H1 (cell line): Measurements from ENCODE around the gene ABCG1. TPM values are rescaled to one million over a fixed set of nuclear protein-coding genes. Genes with fewer than 3 reads are reported as not detected.

ENCODE experiments used
- CTCF ChIA-PET: fragments of 300-600 bp; sonication (Branson Sonifier 250); formaldehyde crosslinking; loops from one replicate; lab custom pipeline; 2021; ENCODE audit not compliant: partially characterized antibody; lab: Charles Lee
- POLR2A ChIA-PET: fragments of 300-600 bp; sonication (Branson Sonifier 250); formaldehyde crosslinking; loops from one replicate; lab custom pipeline; 2021; ENCODE audit warnings: inconsistent platforms; ENCODE audit not compliant: partially characterized antibody; lab: Charles Lee
- DNase-seq, 2 experiments: peaks; one replicate each; pipeline versions ENCODE4 v3.0.0 to v3.0.0-alpha.2; 2010 to 2022; ENCODE audit warnings: low spot score in 2 of 2, low read depth in 1 of 2, mixed read lengths in 1 of 2
- FAIRE-seq: peaks from 2 replicates; lab custom pipeline; 2011; peaks lifted over from hg19 to GRCh38; lab: Jason Lieb, UNC
- H2AFZ ChIP-seq: 2 replicates; pipeline ENCODE4 v1.8.1; 2012; ENCODE audit warnings: low read length, inconsistent platforms
- H2AK5ac ChIP-seq: 2 replicates; pipeline ENCODE4 v1.6.1; 2013; ENCODE audit warnings: low read depth, low read length
- H2BK120ac ChIP-seq: replicated peaks from 2 replicates; pipeline ENCODE3; 2013; ENCODE audit warnings: low read depth, low read length, inconsistent platforms
- H2BK12ac ChIP-seq: 2 replicates; pipeline ENCODE4 v1.6.1; 2013; ENCODE audit warnings: low read depth, low read length
- H2BK15ac ChIP-seq: 2 replicates; pipeline ENCODE4 v1.6.1; 2013; ENCODE audit warnings: low read length
- H2BK20ac ChIP-seq: 2 replicates; pipeline ENCODE4 v1.6.1; 2013; ENCODE audit warnings: low read length
- H2BK5ac ChIP-seq: 2 replicates; pipeline ENCODE4 v1.6.1; 2013; ENCODE audit warnings: low read depth, low read length
- H3K14ac ChIP-seq: 2 replicates; pipeline ENCODE4 v1.6.1; 2013; ENCODE audit warnings: inconsistent platforms; ENCODE audit not compliant: insufficient read length
- H3K18ac ChIP-seq: 2 replicates; pipeline ENCODE4 v1.6.1; 2013; ENCODE audit warnings: low read length; ENCODE audit errors: extremely low read depth
- H3K23ac ChIP-seq: 2 replicates; pipeline ENCODE4 v1.6.1; 2013; ENCODE audit warnings: inconsistent platforms; ENCODE audit not compliant: insufficient read length
- H3K23me2 ChIP-seq: 2 replicates; pipeline ENCODE4 v1.6.1; 2013; ENCODE audit warnings: low read depth, low read length
- H3K27ac ChIP-seq: 2 replicates; pipeline ENCODE4 v1.6.1; 2011; ENCODE audit warnings: low read depth, low read length, inconsistent platforms
- H3K27me3 ChIP-seq, 4 experiments: replicated peaks in 1 of 4; 1 replicate in 1 of 4; 2 replicates in 3 of 4; pipeline versions ENCODE4 v1.6.1 to v1.8.1; 2011 to 2013; ENCODE audit warnings: low read length in 3 of 4, mild to moderate bottlenecking in 3 of 4, inconsistent platforms in 2 of 4, mixed read lengths in 2 of 4, moderate library complexity in 1 of 4; ENCODE audit not compliant: control insufficient read depth in 3 of 4, insufficient read depth in 3 of 4; ENCODE audit errors: extremely low read depth in 1 of 4
- H3K36me3 ChIP-seq, 4 experiments: 2 replicates each; pipeline versions ENCODE4 v1.6.1 to v1.8.1; 2011 to 2013; ENCODE audit warnings: mild to moderate bottlenecking in 4 of 4, low read length in 3 of 4, moderate library complexity in 2 of 4, control low read depth in 1 of 4, inconsistent platforms in 1 of 4; ENCODE audit not compliant: insufficient read depth in 4 of 4, control insufficient read depth in 2 of 4
- H3K4ac ChIP-seq: replicated peaks from 2 replicates; pipeline ENCODE3; 2013; ENCODE audit warnings: low read length, low read depth, mixed read lengths, inconsistent platforms; ENCODE audit not compliant: insufficient read length
- H3K4me1 ChIP-seq, 4 experiments: replicated peaks in 1 of 4; 1 replicate in 1 of 4; 2 replicates in 3 of 4; pipeline versions ENCODE4 v1.6.1 to v1.8.1; 2011 to 2013; ENCODE audit warnings: low read length in 3 of 4, inconsistent platforms in 2 of 4, mixed read lengths in 1 of 4; ENCODE audit not compliant: insufficient read depth in 4 of 4, control insufficient read depth in 3 of 4
- H3K4me2 ChIP-seq, 2 experiments: 2 replicates each; pipeline versions ENCODE4 v1.6.1 to v1.8.1; 2011 to 2013; ENCODE audit warnings: low read depth in 2 of 2, low read length in 2 of 2, control low read depth in 1 of 2, inconsistent platforms in 1 of 2, mild to moderate bottlenecking in 1 of 2; ENCODE audit not compliant: insufficient read depth in 1 of 2
- H3K4me3 ChIP-seq, 4 experiments: fragments of 200-600, 300-600 bp in 1 of 4; sonication (generic), shearing (Covaris generic), sonication (Bioruptor Twin) in 1 of 4; 2 replicates each; pipeline versions ENCODE4 v1.5.1 to v1.8.1; 2011 to 2016; ENCODE audit warnings: low read length in 4 of 4, low read depth in 3 of 4, control low read depth in 2 of 4, inconsistent platforms in 2 of 4, mild to moderate bottlenecking in 2 of 4, mixed read lengths in 1 of 4, moderate library complexity in 1 of 4; ENCODE audit not compliant: insufficient read depth in 2 of 4; ENCODE audit errors: extremely low read depth in 1 of 4
- H3K56ac ChIP-seq: replicated peaks from 2 replicates; pipeline ENCODE3; 2013; ENCODE audit warnings: low read depth, mild to moderate bottlenecking, mixed read lengths, low read length, inconsistent platforms; ENCODE audit not compliant: insufficient read length
- H3K79me1 ChIP-seq: 2 replicates; pipeline ENCODE4 v1.6.1; 2013; ENCODE audit warnings: low read depth, low read length, control low read depth
- H3K79me2 ChIP-seq, 2 experiments: 2 replicates each; pipeline versions ENCODE4 v1.6.1 to v1.8.1; 2012 to 2013; ENCODE audit warnings: low read length in 2 of 2, mild to moderate bottlenecking in 2 of 2, inconsistent platforms in 1 of 2; ENCODE audit not compliant: insufficient read depth in 2 of 2, control insufficient read depth in 1 of 2
- H3K9ac ChIP-seq, 4 experiments: replicated peaks in 1 of 4; 1 replicate in 1 of 4; 2 replicates in 3 of 4; pipeline versions ENCODE4 v1.6.1 to v1.8.1; 2011 to 2013; ENCODE audit warnings: low read depth in 3 of 4, low read length in 3 of 4, control low read depth in 2 of 4, mild to moderate bottlenecking in 2 of 4, moderate library complexity in 2 of 4, inconsistent platforms in 1 of 4; ENCODE audit errors: extremely low read depth in 1 of 4
- H3K9me3 ChIP-seq, 2 experiments: 2 replicates each; pipeline versions ENCODE4 v1.6.1 to v1.8.1; 2012 to 2013; ENCODE audit warnings: mild to moderate bottlenecking in 2 of 2, moderate library complexity in 2 of 2, control low read depth in 1 of 2, inconsistent platforms in 1 of 2, low read depth in 1 of 2, low read length in 1 of 2, mixed read lengths in 1 of 2; ENCODE audit not compliant: insufficient read depth in 2 of 2
- H4K20me1 ChIP-seq, 2 experiments: replicated peaks in 1 of 2; 2 replicates each; pipeline versions ENCODE3 to v1.8.1; 2011 to 2013; ENCODE audit warnings: inconsistent platforms in 2 of 2, low read length in 2 of 2, mild to moderate bottlenecking in 1 of 2; ENCODE audit not compliant: insufficient read depth in 2 of 2, control insufficient read depth in 1 of 2
- H4K5ac ChIP-seq: 2 replicates; pipeline ENCODE4 v1.6.1; 2013; ENCODE audit warnings: low read length, low read depth, mixed read lengths, inconsistent platforms; ENCODE audit not compliant: insufficient read length
- H4K8ac ChIP-seq: 2 replicates; pipeline ENCODE4 v1.8.0; 2013; ENCODE audit warnings: mild to moderate bottlenecking, moderate library complexity, low read length, inconsistent platforms; ENCODE audit not compliant: insufficient read depth; ENCODE audit errors: extremely low read depth
- H4K91ac ChIP-seq: replicated peaks from 2 replicates; pipeline ENCODE3; 2013; ENCODE audit warnings: low read length, mixed read lengths, inconsistent platforms; ENCODE audit not compliant: insufficient read length
- ASH2L ChIP-seq: fragments of 200-600, 300-600 bp; sonication (generic); IDR thresholded peaks from one replicate; pipeline ENCODE4 v1.7.1; 2017; ENCODE audit warnings: low read length
- BRCA1 ChIP-seq: IDR thresholded peaks from 2 replicates; pipeline ENCODE4 v1.6.1; 2012; ENCODE audit warnings: low read depth, low read length, improper control_type of control experiment
- CHD2 ChIP-seq: IDR thresholded peaks from 2 replicates; pipeline ENCODE4 v1.6.1; 2012; ENCODE audit warnings: low read length, improper control_type of control experiment
- NRF1 ChIP-seq: IDR thresholded peaks from 2 replicates; pipeline ENCODE4 v1.6.1; 2011; ENCODE audit warnings: mild to moderate bottlenecking, low read depth, low read length, improper control_type of control experiment
- RBBP5 ChIP-seq: IDR thresholded peaks from 2 replicates; pipeline ENCODE4 v1.7.1; 2012; ENCODE audit warnings: low read depth, mild to moderate bottlenecking, inconsistent platforms, low read length, moderate library complexity, borderline replicate concordance
- RXRA ChIP-seq: IDR thresholded peaks from 2 replicates; pipeline ENCODE4 v1.6.1; 2011; ENCODE audit warnings: low read depth, mild to moderate bottlenecking, low read length, moderate library complexity; ENCODE audit not compliant: insufficient read depth
- SAP30 ChIP-seq: fragments of 300-600 bp; sonication (generic); IDR thresholded peaks from 2 replicates; pipeline ENCODE4 v1.7.1; 2012; ENCODE audit warnings: low read length, moderate library complexity, mild to moderate bottlenecking, inconsistent platforms; ENCODE audit not compliant: insufficient read depth, insufficient replicate concordance
- SUZ12 ChIP-seq: fragments of 200-600 bp; sonication (generic); IDR thresholded peaks from 2 replicates; pipeline ENCODE4 v1.6.1; 2012; ENCODE audit warnings: mild to moderate bottlenecking, inconsistent platforms, low read length, moderate library complexity, mixed read lengths
- TBP ChIP-seq: IDR thresholded peaks from 2 replicates; pipeline ENCODE4 v1.6.1; 2011; ENCODE audit warnings: low read depth, low read length, improper control_type of control experiment
- WGBS, 2 experiments: shearing (Covaris generic) in 1 of 2; methylation state at CpG; one replicate each; pipeline versions ENCODE4 v1.1.6 to v1.1.7; 2013 to 2015; ENCODE audit warnings: low lambda C conversion rate in 2 of 2, mixed read lengths in 2 of 2, inconsistent platforms in 1 of 2, low coverage in 1 of 2, missing lambda C conversion rate in 1 of 2; ENCODE audit not compliant: insufficient replicate concordance in 2 of 2, insufficient coverage in 1 of 2, insufficient read length in 1 of 2; ENCODE audit errors: extremely low coverage in 1 of 2, missing lambda C conversion rate in 1 of 2; 5-methylcytosine and 5-hydroxymethylcytosine counted together
- polyA plus RNA-seq, 7 experiments: library from polyadenylated mRNA; depleted of rRNA in 3 of 7; stranded (reverse) in 5 of 7; unstranded in 2 of 7; fragments of >200 nt in 5 of 7; fragments of 200-250 nt in 2 of 7; gene quantifications; 1 replicate in 5 of 7; 2 replicates in 1 of 7; 4 replicates in 1 of 7; pipeline versions ENCODE4 v1.2.1 to v1.2.3, GENCODE V29; 2011 to 2013; ENCODE audit warnings: missing spikeins in 2 of 7, mixed read lengths in 2 of 7
- total RNA-seq: library from RNA; stranded (reverse); fragmentation: NEBNext Ultra II Directional; extraction: Animal tissue kit (Norgen Biotek cat#: 25700); gene quantifications from 2 replicates; pipeline ENCODE4 v1.2.1, GENCODE V29; 2021

Gene ABCG1
- total and polyA plus RNA-seq, 2 of the 8 experiments (the other 6 are each of a cell fraction or from before 2014, with no cell fraction given), result 2.1 to 4.0 TPM

- Histone ChIP-seq H3K4me3 (peak overlapping the region; percentile 59 to 89 (median 67)), H3K79me2 (no peaks in the 10 kb centered on the region), H4K8ac (no peak overlapping the region), H2AK5ac (no peak overlapping the region), H3K56ac (no peak overlapping the region), H2BK120ac (no peak overlapping the region), H2BK15ac (peak overlapping the region; percentile 61; the same call in 1 of the 2 replicates), H3K36me3 (no peaks in the 10 kb centered on the region), H2AFZ (peak overlapping the region; percentile 4; the same call in 1 of the 2 replicates), H3K14ac (no peak overlapping the region), H3K4ac (no peak overlapping the region), H3K79me1 (no peaks in the 10 kb centered on the region), H4K91ac (no peak overlapping the region), H2BK20ac (no peak overlapping the region), H3K18ac (no peak overlapping the region), H3K23ac (no peak overlapping the region), H2BK5ac (no peak overlapping the region), H3K4me1 (peaks cover 0 to 4% (median 2%) of the 10 kb centered on the region in 4 experiments; a peak in 4 of 7 replicates), H4K5ac (no peak overlapping the region), H3K9me3 (peaks cover 10 to 13% of the 10 kb centered on the region in 2 experiments), H3K23me2 (peaks cover 6% of the 10 kb centered on the region), H3K9ac (peak overlapping the region in 1 of 4 experiments; percentile 24; a peak in 1 of 7 replicates), H3K4me2 (peak overlapping the region; percentile 95 to 96), H2BK12ac (no peak overlapping the region), H3K27ac (no peak overlapping the region), H4K20me1 (peaks cover 0 to 4% of the 10 kb centered on the region in 2 experiments), H3K27me3 (peaks cover 8 to 40% (median 23%) of the 10 kb centered on the region in 4 experiments)
- 7% methylated on average over 26 of the region's 26 CpGs; no CpG with 5 or more reads in 1 of the 2 experiments for WGBS, 2 experiments
- peak; percentile 59 for TF ChIP-seq NRF1
- 0 out of 2 replicates have a peak, but pooled peaks have one; percentile 15 for TF ChIP-seq RBBP5
- peak; percentile 40 for TF ChIP-seq SAP30
- no peak for TF ChIP-seq CHD2
- TF ChIP-seq SUZ12, result peak; percentile 51; the same call in 1 of the 2 replicates
- TF ChIP-seq BRCA1, result no peak
- no peak for TF ChIP-seq TBP
- TF ChIP-seq ASH2L, result peak; percentile 42
- TF ChIP-seq RXRA, result 0 out of 2 replicates have a peak, but pooled peaks have one; percentile 41
- POLR2A ChIA-PET, result interaction anchor here (1.0 to 2.0 kb wide), 3 partner anchors 9 to 26 kb away, joined by 3 to 18 read pairs (median 6); no protein-coding TSS in a partner anchor
- no peak for FAIRE-seq
- DNase-seq, result peak in 1 of 2 experiments; percentile 76
- CTCF ChIA-PET, result interaction anchor here (1.0 to 3.0 kb wide), 7 partner anchors 10 to 56 kb away, joined by 3 to 12 read pairs (median 4); no protein-coding TSS in a partner anchor
Measured at GRCh38 chr21:42220138-42220701, 1.3 kb downstream of the ABCG1 start.
